OCI-LY3 (cell line): ENCODE measurements around the gene HRH3.

ENCODE experiments used
- H2AFZ ChIP-seq: fragments of 200-600, 300-600 bp; shearing (Covaris generic); 2 replicates; pipeline ENCODE4 v1.6.0; 2014; ENCODE audit warnings: antibody characterized with exemption, low read depth, low read length
- H3K27ac ChIP-seq: fragments of 200-600, 300-600 bp; sonication (generic); 2 replicates; pipeline ENCODE4 v1.5.1; 2014; ENCODE audit warnings: mild to moderate bottlenecking, low read length, moderate library complexity, mixed read lengths
- H3K27me3 ChIP-seq: fragments of 200-600, 300-600 bp; sonication (generic); 2 replicates; pipeline ENCODE4 v1.6.1; 2014; ENCODE audit warnings: low read depth, low read length, mixed read lengths
- H3K36me3 ChIP-seq: fragments of 200-600, 300-600 bp; sonication (generic); replicated peaks from 2 replicates; pipeline ENCODE3; 2014; ENCODE audit warnings: low read depth, low read length, mixed read lengths
- H3K4me1 ChIP-seq: fragments of 300-600, 200-600 bp; sonication (generic); 2 replicates; pipeline ENCODE4 v1.6.1; 2014; ENCODE audit warnings: low read length, mixed read lengths
- H3K4me2 ChIP-seq: fragments of 200-600, 300-600 bp; sonication (generic); 2 replicates; pipeline ENCODE4 v1.6.1; 2014; ENCODE audit warnings: low read length, mixed read lengths
- H3K4me3 ChIP-seq: fragments of 300-600, 200-600 bp; sonication (generic); 2 replicates; pipeline ENCODE4 v1.5.1; 2014; ENCODE audit warnings: antibody characterized with exemption, mild to moderate bottlenecking, low read length, moderate library complexity
- H3K79me2 ChIP-seq: fragments of 300-600, 200-600 bp; shearing (Covaris generic); 2 replicates; pipeline ENCODE4 v1.6.1; 2014; ENCODE audit warnings: mild to moderate bottlenecking, low read length, mixed read lengths
- H3K9ac ChIP-seq: fragments of 300-600, 200-600 bp; shearing (Covaris generic); 2 replicates; pipeline ENCODE4 v1.6.0; 2014; ENCODE audit warnings: mild to moderate bottlenecking, low read length, moderate library complexity
- H3K9me3 ChIP-seq: fragments of 200-600, 300-600 bp; shearing (Covaris generic); 2 replicates; pipeline ENCODE4 v1.6.1; 2014; ENCODE audit warnings: low read length, mixed read lengths; ENCODE audit not compliant: insufficient read depth
- H4K20me1 ChIP-seq: fragments of 200-600, 300-600 bp; sonication (generic); 2 replicates; pipeline ENCODE4 v1.6.1; 2016; ENCODE audit warnings: low read length, mixed read lengths; ENCODE audit not compliant: insufficient read depth
- CTCF ChIP-seq: fragments of 200-600, 300-600 bp; sonication (generic); IDR thresholded peaks from 2 replicates; pipeline ENCODE4 v1.5.1; 2014; ENCODE audit warnings: antibody characterized with exemption, low read length, low read depth
- EZH2phosphoT487 ChIP-seq: fragments of 200-600 bp; shearing (Covaris generic); IDR thresholded peaks from 2 replicates; pipeline ENCODE4 v1.6.1; 2018; ENCODE audit warnings: antibody characterized with exemption, mixed run types, low read depth

Gene HRH3

GRCh38 chr20:62210496-62210855 is 9.6 kb downstream of the HRH3 start:
- Histone ChIP-seq H3K27ac (no peak overlapping the region), H3K4me2 (no peak overlapping the region), H3K79me2 (no peaks in the 10 kb centered on the region), H3K9me3 (no peaks in the 10 kb centered on the region), H3K4me3 (no peak overlapping the region), H3K9ac (no peak overlapping the region), H3K36me3 (no peaks in the 10 kb centered on the region), H3K27me3 (peaks cover 3% of the 10 kb centered on the region; the same call in 1 of the 2 replicates), H4K20me1 (no peaks in the 10 kb centered on the region), H2AFZ (no peak overlapping the region), H3K4me1 (no peaks in the 10 kb centered on the region)
- TF ChIP-seq EZH2phosphoT487 (no peak), CTCF (no peak)

- Histone ChIP-seq H3K27me3 (peaks cover 3% of the 10 kb centered on the region; the same call in 1 of the 2 replicates), H3K79me2 (no peaks in the 10 kb centered on the region), H3K9ac (no peak overlapping the region), H3K4me1 (no peaks in the 10 kb centered on the region), H3K9me3 (no peaks in the 10 kb centered on the region), H3K4me3 (no peak overlapping the region), H4K20me1 (no peaks in the 10 kb centered on the region), H3K4me2 (no peak overlapping the region), H3K36me3 (no peaks in the 10 kb centered on the region), H2AFZ (no peak overlapping the region), H3K27ac (no peak overlapping the region)
- TF ChIP-seq CTCF (no peak), EZH2phosphoT487 (no peak)
These were observed 10.1 kb downstream of the HRH3 start for GRCh38 chr20:62209850-62210495.

DNA sequence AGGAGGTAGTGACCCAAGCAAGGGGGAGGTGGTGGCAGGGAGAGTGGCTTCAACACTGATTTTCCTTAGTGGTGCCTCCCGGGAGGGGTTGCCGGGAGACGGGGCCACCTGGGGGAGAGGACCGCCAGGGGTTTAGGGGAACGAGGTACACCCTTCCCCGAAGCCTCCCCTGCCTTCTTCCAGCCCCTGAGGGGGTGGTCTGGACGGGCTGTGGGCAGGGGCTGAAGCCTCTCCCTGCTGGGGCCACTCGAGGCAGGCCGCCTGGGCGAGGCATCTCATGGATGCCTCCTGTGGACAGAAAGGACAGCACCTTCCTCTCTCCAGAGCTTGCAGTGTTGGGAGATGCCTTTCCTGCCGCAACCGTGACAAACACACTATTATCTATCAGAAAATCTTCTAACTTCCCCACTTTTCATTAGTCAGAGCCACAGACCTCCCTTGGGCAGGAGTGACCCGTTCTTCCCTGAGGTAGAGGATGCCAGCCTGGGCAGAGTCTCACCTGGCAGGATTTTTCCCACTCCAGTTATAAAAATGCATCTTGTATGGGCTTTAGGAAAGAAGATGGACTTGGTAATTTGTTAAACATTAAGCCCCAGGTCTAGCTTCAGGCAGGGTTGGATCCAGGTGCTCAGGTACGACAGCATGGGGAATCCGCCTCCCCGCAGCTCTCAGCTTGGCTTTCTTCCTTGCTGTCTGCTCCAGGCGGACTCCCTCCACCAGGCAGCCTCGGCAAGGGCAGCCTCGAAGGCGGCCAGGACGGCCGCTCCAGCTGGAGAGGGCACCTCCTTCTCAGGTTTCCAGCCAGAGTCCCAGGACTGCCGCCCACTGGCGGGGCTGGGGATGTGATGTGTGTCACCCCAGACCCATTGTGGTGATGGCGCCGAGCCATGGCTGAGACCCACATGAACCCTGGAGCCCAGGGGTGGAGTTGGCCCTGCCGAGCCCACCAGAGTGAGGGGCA is 11.0 kb downstream of the HRH3 start:
- no peak overlapping the region for H3K27ac ChIP-seq
- no peak for TF ChIP-seq EZH2phosphoT487
- no peak for TF ChIP-seq CTCF
- H3K4me1 ChIP-seq = no peaks in the 10 kb centered on the region
- H3K36me3 ChIP-seq = no peaks in the 10 kb centered on the region
- H3K4me2 ChIP-seq = no peak overlapping the region
- H2AFZ ChIP-seq = no peak overlapping the region
- no peak overlapping the region for H3K9ac ChIP-seq
- H3K9me3 ChIP-seq = no peaks in the 10 kb centered on the region
- no peak overlapping the region for H3K4me3 ChIP-seq
- no peaks in the 10 kb centered on the region for H4K20me1 ChIP-seq
- H3K79me2 ChIP-seq = no peaks in the 10 kb centered on the region
- no peaks in the 10 kb centered on the region for H3K27me3 ChIP-seq

DNA sequence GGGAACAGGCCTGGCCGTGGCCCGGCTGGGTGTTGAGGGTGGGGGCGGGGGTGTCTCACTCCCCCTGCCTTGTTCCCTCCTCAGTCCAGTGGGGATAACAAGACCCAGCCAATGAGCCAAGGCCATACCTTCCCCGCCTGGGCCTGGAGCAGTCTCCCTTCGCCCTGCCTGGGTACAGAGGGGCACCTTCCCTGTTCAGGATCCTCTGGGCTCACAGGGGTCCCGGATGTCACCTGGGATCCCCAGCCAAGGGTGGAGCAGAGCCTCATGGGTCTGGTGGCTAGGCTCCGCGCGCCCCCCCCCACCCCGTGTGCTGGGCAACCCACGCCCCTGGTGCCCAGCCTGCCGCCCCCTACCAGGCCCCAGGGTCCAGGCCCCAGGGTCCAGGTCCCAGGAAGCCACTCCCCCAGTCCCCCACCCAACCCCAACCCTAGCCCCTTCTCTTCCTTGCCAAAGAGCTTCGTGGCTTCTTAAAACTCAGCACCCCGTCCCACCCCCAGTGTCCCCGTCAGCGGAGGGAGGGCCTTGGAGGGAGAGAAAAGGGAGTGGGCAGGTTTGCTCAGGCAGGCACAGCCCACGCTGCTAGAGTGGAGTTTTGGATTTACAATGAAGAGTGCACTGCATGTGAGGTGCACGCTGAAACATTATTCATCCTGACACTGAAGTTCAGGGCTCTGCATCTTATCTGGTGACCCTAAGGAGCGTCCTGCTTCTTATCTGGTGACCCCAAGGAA is 11.8 kb downstream of the HRH3 start:
- Histone ChIP-seq H3K27ac (no peak overlapping the region), H4K20me1 (no peaks in the 10 kb centered on the region), H3K36me3 (peaks cover 1% of the 10 kb centered on the region), H3K27me3 (no peaks in the 10 kb centered on the region), H2AFZ (no peak overlapping the region), H3K4me2 (no peak overlapping the region), H3K9ac (no peak overlapping the region), H3K4me1 (no peaks in the 10 kb centered on the region), H3K79me2 (no peaks in the 10 kb centered on the region), H3K9me3 (no peaks in the 10 kb centered on the region), H3K4me3 (no peak overlapping the region)
- TF ChIP-seq EZH2phosphoT487 (no peak), CTCF (no peak)
